Fibroblast of skin of left quadriceps (primary cell): ENCODE data around the gene XRCC4.
A peak's percentile ranks its signal among the peaks of the same experiment; 100 is the strongest.
"Not testable (repeated sequence)": the region's sequence is repeated elsewhere in the genome, so short reads cannot be mapped to it uniquely, and the experiment has no call there.

Experiments used
- DNase-seq, 2 experiments: peaks; one replicate each; pipeline ENCODE4 v3.0.0-alpha.2; 2013; ENCODE audit warnings: low read depth in 2 of 2

Gene XRCC4

DNA sequence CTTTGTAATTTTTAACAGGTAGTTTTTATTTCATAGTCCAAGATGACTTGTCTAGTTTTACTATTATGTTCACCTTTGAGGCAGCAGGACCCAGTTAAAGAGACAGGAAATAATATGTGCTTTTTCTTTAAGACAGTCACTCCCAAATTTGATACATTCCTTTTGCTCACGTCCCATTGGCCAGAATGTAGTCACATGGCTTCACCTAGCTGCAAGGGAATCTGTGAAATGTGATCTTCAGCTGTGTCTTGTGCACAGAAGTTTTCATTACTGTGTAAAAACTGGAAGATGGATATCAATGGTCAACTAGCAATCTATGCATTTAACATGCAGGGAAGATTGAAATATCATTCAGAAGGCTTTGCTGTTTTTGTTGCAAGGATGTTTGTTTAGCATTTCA is 41.1 kb downstream of the XRCC4 start:
- DNase-seq, result no peak

DNA sequence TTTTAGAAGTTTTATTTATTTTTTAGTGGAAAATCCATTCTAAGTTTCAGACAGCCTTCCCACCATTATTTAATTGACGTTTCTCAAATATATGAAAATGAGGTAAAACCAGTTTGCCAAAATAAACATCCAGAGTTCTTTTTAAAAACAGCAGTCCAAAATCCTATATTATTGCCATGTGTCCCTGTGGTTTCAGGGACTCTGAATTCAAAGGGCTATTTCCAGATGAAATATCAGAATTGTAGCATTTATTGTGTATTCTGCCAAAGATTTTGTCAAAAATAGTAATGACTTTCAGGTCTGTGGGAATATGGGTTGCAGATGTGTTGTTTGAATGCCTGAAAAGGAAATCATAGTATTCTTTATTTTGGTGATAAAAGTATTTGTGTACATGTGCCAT is 41.6 kb downstream of the XRCC4 start:
- no peak for DNase-seq

DNA sequence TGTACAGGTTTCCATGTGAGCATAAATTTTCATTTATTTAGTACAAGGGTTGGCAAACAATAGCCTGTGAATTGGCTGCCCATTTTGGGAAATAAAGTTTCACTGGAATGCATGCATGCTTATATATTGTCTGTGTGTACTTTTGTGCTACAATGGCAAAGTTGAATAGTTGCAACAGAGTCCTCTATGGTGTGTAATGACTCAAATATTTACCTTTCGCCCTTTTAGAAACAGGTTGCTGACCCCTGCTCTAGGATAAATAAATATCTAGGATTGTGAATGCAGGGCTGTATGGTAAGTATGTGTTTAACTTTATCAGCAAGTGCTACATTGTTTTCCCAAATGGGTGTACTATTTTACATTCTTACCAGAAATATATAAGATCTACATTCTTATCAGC is 47.2 kb downstream of the XRCC4 start:
- DNase-seq, result no peak

DNA sequence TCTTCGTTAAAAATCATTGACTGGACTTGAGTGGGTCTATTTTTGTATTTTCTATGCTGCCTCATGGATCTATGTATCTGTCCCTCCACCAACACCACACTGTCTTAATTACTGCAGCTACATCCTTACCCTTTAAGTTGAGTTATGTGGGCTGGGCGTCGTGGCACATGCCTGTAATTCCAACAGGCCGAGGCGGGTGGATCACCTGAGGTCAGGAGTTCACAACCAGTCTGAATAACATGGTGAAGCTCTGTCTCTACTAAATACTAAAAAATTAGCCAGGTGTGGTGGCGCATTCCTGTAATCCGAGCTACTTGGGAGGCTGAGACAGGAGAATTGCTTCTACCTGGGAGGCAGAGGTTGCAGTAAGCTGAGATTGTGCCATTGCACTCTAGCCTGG is 48.2 kb downstream of the XRCC4 start:
- DNase-seq, result no peak

DNA sequence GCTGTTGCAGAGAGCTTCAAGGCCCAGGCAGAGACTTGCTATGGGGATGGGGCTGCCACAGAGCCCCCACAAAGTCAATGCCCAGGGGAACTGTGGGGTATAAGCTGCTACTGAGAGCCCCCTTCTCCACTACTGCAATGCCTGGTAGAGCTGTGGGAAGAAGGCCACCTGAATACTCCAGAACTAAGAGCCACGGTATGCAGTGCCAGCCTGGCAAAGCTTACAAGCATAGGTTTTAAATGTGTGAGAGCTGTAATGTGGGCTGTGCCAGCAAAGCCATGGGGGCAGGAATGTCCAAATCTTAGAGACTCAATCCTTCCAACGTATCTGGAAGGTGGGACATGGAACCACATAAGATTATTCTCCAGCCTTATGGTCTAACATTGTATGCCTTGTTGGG is 49.2 kb downstream of the XRCC4 start:
- no peak for DNase-seq

DNA sequence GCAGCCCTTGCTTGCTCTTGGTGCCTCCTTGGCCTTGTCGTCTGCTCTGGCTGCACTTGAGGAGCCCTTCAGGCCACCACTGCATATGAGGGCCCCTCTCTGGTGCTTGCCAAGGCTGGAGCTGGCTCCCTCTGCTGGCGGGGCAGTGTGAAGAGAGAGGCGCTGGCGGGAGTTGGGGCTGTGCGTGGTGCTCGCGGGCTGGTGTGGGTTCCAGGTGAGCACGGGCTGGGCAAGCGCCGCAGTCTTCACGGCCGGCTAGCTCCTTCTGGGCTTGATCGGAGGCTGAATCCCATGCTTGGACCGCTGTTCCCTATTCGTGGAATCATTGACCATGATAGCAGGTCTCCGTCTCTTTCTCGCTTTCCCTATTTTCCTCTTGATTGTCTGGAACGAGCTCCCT is 56.5 kb downstream of the XRCC4 start:
- no peak for DNase-seq

DNA sequence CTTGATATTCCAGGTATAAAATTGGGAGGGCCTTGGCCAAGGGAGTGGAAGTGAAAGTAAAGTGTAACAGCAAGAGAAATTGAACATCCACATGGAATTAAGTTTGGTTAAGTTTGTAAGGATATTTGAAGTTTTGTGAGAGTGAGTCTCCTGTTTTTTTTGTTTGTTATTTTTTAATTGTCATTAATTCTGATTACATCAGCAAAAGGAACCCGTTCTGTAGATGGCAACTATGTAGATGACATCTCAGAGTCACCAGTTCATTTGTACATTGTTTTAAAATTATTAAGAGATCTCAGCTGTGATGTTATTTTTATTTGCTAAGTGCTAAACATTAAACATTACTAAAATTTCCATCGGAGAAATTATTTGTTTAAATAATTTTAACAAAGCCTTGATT is 65.2 kb downstream of the XRCC4 start:
- DNase-seq, result no peak

DNA sequence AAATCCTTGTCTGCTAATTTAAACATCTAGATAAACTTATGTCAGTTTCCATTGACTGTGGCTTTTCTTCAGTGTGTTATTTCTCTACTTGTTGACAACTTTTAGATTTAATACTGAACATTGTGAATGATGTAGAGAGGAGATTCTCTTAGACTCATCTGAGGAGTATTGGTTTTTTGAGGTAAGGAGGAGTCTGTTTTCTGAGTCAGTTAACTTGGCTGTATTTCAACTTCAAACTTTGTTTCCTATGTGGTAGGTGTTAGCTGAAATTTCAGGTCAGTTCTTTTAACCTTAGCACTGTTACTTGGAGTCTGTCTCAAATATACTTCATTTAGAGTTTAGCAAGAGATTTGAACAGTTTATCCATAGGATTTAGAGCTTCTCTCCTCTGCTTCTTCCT is 67.9 kb downstream of the XRCC4 start:
- peak in 1 of 2 experiments; percentile 13 for DNase-seq

DNA sequence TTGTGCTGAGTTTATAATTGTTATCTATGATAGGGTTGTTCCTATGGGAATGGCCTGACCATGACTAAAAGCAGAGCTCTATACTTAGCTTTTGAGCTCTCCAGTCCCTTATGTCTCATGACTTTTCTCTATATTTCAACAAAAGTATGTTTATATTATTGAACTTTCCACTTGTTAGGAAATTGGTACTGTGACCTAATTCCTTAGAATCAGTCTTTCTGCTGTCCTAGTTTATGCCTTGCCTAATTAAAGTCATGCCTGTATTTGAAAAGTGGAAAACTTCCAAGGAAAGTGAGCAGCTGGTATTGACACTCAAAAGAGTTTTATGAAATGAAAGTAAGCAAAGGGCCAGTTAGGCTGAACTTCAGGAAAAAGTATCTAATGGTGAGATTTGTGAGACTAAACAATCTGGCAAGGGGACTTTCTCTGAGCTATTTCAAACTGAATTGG is 68.6 kb downstream of the XRCC4 start:
- no peak for DNase-seq

DNA sequence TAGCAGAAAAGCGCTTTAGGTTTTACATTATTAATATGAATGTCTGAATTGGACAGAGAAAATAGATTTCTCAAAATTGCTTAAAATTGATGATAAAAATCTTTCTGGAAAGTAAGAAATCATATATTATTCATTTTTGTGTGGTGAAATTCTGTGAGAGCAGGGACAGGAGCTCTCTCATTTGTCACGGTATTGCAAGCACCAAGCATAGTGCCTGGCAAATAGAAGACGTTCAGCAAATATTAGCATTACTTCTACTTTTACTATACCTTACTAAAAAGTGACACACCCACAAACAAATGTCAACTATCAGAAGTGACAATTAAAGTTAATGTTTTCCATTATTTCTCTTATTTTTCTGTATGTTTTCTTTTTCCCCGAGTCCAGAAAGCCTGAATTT is 69.1 kb downstream of the XRCC4 start:
- no peak for DNase-seq

DNA sequence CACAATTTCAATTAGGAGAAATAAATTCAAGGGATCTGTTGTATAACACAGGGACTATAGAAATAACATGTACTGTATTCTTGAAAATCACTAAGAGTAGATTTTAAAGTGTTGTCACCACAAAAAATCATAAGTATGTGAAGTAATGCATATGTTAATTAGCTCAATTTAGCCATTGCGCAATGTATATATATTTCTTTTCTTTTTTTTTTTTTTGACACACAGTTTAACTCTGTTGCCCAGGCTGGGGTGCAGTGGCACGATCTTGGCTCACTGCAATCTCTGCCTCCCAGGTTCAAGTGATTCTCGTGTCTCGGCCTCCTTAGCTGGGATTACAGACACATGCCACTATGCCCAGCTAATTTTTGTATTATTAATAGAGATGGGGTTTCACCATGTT is 70.2 kb downstream of the XRCC4 start:
- no peak for DNase-seq

DNA sequence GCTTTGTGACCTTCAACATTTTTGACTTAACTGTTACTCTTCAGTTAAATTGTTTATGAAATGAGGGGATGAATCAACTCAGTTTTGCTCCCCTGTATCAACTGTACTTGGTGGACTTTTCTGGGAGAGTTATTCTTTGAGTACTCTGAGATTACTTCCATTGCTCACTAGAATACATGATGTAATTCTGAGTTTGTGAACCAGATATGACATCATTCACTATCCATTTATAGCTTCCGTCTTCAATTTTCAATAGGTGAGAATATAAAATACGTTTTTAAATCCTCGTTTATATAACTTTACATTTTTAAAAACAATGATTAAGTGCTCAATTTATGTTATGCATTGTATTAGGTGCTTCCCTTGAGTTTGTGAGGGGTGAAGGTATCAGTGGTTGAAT is 71.0 kb downstream of the XRCC4 start:
- no peak for DNase-seq

DNA sequence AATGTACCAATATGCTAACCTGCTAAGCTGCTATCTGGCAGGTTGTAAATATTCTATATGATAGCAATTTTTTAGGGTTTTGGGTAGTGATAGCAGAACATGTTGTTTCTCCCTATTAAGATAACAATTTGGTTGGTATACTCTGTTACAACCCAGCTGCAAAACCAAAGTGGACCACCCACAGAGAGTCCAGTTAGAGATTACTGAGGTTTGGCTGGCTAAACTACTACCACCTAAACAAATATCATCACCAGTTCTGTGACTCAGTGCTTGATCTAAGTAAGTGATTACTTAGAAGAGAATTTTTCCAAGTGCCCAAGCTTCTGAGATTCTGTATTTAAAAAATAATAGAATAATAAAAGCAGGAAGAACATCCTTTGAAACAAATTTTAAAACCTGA is 72.3 kb downstream of the XRCC4 start:
- DNase-seq, result no peak

DNA sequence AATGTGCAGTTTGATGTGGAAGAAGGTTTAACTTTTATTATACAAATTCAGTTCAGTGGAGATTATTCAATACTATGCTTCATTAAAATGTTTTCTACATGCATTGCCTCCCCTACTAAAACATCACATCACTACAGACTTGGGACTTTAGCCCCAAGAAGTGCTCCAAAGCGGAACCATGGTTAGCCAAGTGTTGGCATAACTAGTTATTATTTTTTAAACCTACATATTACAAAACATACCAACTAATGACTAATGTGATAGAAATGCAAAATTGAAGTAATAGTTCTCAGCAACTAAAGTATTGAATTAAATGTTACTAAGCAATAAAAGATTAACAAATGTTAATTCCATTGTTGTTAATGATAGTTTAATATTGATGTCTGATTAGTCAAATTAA is 74.5 kb downstream of the XRCC4 start:
- DNase-seq, result no peak

DNA sequence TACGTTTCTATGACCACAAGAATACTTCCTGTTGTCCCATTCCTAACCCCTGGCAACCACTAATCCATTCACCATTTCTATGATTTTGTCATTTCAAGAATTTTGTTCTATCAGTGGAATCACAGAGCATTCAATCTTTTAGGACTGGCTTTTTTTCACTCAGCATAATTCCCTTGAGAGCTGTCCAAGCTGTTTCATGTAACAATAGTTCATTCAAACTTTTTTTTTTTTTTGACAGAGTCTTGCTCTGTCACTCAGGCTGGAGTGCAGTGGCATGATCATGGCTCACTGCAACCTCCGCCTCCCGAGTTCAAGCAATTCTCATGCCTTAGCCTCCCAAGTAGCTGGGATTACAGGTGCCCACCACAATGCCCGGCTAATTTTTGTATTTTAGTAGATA is 75.6 kb downstream of the XRCC4 start:
- DNase-seq, result not testable (repeated sequence)

DNA sequence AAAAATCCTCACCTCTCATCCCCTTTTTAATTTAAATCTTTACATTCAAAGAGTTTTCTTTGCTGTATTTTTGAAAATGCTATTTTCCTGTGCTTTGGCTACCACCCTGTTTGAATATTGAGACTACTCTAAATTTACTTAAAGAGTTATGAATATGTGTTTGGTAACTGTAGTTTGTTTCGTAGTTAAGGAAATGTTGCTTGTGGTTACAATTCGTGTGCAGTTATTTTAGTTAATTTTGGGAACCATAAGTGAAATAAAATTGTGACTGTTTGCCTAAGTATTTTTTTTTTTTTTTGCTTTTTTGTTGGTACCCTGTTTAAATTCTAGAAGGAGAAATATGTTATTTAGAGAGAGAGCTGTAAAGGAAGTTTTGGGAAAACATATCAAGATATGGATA is 78.7 kb downstream of the XRCC4 start:
- no peak for DNase-seq

DNA sequence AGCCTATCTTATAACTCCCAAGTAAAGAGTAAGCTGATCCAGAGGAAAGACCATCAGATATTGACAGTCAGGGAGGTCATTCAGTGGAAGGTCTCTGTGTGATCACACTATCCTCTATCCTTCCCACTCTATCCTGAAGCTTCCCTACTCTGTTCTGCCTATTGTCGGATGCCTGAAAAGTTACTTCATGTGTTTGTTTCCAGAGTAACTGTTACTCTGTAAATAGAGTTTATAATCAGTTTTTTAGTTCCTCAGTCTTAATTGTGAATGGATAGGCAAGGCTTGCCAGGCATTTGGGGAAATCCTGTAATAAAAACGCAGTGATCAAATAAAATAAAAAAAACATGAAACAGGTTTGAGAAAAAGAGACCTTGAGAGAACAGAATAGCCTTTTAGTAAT is 79.8 kb downstream of the XRCC4 start:
- DNase-seq, result no peak

DNA sequence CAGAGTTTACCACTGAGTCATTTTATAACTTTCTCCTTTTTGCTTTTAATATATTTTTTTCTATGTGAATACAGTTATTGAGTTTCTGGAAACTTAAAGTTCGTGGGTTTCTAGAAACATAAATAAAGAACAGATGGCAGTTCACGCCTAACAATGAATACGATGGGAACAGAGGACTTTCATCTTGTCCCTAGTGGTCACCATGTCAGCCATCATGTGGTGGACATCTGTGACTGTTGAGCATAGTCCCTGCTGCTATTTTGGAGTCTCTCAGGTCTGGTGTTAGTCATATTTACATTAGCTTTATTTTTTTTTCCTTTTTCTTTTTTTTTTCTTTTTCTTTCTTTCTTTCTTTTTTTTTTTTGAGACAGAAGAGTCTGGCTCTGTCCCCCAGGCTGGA is 85.3 kb downstream of the XRCC4 start:
- no peak for DNase-seq

DNA sequence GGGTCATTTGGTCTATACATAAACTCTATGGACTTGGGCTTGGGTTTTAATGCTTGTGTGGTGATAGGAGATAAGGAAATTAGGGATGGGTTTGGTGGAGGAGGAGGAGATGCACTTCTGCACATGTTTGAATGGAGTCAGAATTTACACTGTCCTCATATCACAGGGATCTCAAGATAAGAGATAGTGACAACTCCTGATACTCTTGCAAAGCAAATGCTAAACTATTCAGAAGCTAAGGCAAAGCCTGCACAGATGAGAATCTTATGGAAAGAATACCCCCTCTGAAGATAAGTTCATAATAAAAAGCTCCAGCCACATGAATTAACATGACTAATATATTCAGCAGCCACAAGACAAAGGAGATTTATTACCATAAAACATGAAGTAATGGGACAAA is 90.2 kb downstream of the XRCC4 start:
- DNase-seq, result no peak

DNA sequence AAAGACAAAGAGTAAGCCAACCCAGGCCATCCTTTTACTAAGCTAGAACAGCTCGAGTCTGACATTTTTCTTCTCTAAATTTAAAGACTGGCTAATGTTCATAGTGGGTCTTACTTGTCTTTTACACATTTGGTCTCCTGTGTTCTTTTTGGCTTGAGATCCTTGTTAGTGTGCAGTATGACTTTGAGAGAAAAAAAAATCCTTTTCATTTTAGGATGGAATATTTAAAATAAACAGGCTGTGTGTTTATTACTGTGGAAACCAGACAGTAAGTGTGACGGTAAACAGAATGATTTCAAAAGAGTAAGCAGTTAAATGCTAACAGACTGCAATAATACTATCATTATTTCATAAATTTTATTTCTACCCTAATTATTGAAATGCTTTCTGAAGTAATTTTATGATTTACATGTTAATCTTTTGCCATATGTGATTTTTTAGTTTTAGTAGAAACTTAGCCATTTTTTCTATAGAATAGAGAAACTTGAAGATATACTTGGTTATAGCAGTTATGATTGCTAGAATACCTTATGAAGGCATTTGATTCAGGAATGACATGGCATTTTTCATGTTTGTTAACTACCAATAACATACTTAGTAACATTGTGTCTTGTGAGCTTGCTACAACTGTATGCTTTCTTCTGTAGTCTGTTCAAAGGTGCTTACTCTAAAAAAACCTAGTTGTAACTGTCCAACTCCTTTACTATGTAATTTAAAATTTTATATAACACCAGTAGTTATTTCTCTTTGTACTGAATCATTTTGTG is 92.4 kb downstream of the XRCC4 start:
- no peak for DNase-seq

DNA sequence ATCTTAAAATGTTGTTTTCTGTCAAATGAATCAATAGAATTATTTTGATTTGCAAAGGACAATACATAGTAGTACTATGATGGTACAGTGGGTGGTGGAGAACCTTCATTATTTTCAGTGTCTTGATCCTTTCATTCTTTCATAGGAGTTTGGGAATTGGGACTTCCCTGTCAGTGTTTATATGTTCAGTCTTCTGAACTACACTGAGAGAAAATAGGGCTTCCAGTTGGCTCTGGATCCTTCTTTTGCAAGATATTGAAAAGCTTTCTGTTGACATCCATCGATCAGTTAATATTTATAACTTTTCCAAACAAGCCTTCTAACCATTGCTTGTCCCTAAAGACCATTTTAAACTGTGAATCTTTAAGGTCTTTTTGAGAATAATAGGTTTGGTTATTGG is 94.7 kb downstream of the XRCC4 start:
- DNase-seq, result no peak

DNA sequence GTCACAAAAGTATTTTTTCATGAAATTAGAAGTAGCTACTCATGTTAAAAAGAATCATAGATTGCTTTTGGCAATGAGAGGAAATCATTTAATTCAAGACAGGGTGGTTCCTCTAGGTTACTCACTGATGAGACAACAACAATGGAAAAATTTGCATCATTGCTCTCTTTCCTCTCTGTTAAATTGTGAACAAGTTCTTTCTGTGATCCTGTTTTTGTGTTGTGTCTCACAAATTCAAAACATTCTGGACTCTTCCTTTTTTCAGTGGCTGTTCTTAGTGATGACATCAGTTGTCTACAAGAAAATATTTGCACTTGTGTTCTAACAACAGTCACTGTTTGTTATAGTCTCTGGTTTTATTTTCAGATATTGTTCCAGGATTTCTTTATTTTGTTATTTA is 95.3 kb downstream of the XRCC4 start:
- no peak for DNase-seq

DNA sequence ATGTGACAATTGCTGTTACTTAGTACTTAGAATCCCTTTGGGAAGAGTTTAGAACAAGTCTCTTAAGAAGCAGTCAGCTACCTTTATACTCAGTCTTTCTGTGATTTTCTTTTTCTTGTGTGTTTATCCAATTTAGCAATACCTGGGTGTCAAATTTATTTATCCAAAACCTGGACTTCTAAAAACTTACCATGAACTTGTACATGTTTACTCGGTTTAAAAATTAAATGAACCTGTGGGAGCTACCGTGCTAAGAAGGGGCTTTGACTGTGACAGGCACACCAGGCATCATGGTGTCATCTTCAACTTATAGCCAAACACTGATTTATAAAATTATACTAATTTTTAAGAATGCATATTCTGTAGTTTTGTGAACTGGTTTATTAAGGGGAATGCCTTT is 96.5 kb downstream of the XRCC4 start:
- DNase-seq, result no peak

DNA sequence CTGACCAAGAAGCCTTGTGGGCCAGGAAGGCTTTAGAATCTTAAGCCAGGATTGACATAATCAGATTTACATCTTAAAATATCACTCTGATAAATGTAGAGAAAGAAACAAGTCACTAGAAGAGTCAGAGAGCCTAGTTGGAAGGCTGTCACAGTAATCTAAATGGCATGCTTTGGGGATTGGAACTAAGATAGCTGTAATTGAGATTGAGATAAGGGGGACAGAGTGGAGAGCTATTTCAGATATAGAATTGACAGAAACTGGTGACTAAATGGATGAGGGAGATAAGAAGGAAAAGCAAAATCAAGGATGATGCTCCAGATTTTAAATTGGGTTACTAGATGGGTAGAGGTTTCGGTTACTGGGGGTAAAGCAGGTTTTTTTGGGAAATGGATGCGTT is 100.5 kb downstream of the XRCC4 start:
- DNase-seq, result no peak
